HCEC 1CT (cell line): ENCODE results near the gene NTM.

Experiments used
- DNase-seq: peaks from one replicate; pipeline ENCODE4 v3.0.0-alpha.2; 2017

Gene NTM

GRCh38 chr11:131845255-131845654, 474.8 kb downstream of the NTM start:
- no peak for DNase-seq

DNA sequence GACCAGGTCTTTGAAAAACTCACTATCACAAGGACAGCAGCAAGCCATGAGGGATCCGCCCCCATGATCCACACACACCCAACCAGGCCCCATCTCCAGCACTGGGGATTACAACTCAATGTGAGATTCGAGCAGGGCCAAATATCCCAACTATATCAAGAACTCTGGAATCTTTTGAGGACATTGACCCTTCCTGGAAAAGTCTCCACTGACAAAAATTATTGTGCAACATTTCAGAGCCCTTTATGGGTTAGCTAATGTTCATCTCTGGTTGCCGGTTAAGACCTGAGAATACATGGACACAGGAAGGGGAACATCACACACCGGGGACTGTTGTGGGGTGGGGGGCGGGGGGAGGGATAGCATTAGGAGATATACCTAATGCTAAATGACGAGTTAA, 479.1 kb downstream of the NTM start:
- DNase-seq, result no peak

- no peak for DNase-seq
Observed at GRCh38 chr11:131850507-131850906, 480.1 kb downstream of the NTM start.

- no peak for DNase-seq
Observed at GRCh38 chr11:131851964-131852755, 481.7 kb downstream of the NTM start.

GRCh38 chr11:131852757-131853156, 482.3 kb downstream of the NTM start:
- no peak for DNase-seq

GRCh38 chr11:131854391-131854790, 484.0 kb downstream of the NTM start:
- DNase-seq, result no peak

- DNase-seq, result no peak
Observed at GRCh38 chr11:131855320-131855719, 484.9 kb downstream of the NTM start.

- no peak for DNase-seq
Observed at GRCh38 chr11:131857246-131857645, 486.8 kb downstream of the NTM start.

DNA sequence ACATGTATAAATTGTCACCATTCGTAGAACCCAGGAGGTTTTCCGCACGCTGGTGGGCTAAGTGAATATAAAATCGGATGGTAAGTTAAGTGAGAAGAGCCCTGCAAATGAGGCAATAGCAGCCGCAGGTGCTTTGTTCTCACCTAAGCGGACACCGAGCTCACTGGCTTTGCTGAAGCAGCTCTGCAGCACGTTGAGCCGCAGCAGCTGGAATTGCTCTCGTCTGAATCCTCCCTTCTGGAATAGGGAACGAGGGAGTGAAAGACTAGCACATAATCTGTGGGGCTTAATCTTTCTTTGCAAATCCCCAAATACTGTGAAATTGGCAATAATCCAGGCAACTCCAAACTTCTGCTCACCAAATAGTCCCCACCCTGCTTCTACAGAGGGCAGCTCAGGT, 488.1 kb downstream of the NTM start:
- no peak for DNase-seq

DNA sequence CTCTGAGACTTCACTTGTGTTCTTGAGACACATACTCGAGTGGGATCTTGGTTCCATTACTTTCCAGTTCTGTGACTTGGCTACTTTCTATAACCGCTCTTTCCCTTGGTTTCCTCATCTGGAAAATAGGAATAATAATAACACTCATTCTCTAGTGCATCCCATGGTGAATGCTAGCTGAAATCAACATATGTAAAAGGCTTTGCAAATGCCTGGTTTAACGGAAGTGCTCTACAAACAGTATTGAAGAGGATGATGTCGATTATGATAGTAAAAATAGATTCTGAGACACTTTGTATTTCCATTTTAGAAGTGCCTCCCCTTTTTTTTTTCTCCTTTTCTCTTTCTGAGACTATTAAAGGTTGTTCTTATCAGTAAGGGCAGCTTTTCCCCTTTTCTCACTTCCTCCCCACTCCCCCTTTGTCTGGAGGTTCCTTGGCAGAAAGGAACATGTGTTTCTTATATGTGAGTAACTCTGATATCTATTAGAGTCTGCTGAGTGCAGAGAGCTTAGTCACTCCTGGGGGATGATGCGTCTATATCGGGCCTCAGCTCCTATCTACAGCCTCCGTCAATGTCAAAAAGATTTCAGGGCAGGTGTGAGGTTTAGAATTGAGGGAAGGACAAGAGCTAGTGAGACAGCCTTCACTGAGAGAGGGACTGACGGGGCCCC, 489.3 kb downstream of the NTM start:
- peak; percentile 37 for DNase-seq

GRCh38 chr11:131864228-131864627, 493.8 kb downstream of the NTM start:
- no peak for DNase-seq

DNA sequence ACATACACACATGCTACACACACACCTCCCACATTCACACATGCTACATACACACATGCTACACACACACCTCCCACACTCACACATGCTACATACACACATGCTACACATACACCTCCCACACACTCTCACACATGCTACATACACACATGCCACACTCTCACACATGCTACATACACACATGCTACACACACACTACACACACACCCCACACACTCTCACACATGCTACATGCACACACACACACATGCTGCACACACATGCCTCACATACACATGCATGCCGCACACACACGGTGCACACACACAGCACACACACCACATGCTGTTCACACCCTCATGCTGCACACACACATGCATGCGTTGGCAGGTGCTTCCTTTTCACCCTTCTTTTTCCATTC, 495.4 kb downstream of the NTM start:
- no peak for DNase-seq

DNA sequence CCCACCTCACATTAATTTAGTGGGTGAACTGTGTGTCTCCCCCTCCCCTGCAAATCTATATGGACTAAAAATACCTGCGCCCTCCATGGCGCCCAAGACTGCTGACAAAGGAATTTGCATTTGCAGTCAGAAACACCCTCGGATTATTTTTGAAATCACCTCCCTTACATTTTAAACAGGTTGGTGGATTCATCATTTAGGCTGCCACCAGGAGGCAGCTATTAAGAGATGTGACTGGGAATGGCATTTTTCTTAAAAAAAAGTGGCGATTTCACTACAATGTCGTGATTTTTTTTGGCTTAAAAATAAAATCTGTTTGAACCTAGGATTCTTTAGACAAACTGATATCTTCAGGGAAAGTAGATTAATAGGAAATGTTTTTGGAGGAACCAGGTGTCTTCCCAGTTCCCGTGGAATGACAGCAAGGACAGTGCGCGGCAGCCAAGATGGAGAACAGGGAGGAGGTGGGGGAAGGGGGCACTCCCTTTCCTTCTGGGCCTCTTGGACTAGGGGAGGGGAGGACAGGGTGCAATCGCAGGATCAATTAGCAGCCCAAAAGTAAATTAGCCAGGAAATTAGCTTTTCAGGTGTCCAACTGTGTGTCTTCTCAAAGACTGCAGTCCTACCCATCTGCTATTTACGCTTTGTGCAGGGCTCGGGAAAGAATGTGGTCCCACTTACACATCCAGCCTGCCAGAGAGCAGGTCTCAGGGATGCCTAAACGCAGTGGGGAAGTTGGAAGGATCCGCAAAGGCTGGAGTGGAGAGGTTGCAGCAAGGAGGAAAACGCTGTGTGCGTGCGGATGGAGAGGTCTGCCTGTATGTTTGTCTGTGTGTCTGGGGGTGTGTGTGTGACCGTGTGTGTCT, 496.4 kb downstream of the NTM start:
- DNase-seq, result no peak

DNA sequence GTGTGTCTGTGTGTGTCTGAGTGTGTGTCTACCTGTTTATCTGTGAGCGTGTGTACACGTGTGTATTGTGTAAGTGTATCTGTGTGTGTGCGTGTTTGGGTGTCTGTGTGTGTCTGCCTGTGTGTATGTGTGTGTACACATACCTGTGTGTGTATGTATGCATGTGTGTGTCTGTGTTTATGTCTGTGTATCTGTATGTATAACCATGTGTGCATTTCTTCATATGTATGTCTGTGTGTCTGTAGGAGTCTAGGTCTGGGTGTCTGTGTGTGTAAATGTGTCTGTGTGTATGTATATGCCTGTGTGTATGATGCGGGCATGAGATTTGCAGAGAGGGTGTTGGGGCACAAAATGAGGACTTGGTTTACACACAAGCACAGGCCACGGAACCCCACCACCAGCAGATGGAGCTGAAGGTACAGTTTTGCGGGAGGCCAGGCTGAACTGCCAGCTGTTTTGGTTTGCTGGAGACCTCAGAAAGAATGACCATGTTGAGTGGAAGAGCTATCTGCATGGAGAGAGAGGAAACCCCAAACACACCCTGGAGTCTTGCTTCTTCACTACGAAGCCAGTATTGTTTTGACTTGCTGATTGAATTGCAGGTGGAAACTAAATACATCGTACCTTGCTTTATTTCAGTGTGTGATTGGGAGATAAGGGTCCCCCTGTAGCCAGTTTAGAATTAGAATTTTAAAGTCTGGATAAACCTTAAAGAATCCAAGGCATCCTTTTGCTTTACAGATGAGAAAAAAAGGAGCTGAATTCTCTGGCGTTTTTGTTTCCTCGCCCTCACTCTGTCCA, 497.2 kb downstream of the NTM start:
- peak; percentile 77 for DNase-seq

DNA sequence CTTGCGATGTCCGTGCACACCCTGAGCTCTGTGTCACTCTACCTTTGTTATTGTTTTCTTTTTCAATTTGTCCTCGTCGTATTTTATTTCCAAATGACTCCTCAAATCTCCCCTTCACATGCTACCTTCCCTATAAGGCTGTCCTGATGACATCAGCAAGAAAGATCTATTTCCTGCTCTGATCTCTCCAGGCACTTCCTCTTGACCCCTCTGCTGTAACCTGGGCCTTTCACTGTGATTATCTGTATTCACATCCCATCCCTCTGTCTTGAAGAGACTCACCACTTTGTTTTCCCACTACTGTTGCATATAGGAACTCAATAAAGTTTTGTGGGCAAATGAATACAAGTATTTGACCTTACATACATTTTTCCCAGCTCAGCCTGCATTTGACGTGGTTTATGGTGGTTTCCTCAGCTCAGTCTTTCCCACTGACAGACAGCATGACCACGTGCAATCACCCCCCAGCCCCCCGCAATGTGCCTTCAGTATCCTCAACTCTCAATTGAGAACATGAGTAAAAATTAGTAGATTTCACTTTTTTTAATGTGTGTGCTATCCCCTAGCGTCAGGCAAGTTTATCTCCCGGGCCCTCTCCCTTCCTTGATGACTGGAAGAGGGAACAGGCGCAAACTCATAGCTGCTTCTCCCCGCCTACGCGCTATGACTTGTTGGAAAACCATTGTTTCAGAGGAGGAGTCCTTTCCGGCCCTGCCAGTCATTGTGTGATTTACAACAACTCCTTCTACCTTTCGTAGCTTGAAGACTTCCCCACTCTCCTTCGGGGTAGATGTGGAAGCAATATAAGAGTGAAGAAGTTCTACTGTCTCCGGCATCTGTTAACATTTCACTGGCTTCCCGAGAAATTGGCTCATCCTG, 498.5 kb downstream of the NTM start:
- DNase-seq, result no peak

DNA sequence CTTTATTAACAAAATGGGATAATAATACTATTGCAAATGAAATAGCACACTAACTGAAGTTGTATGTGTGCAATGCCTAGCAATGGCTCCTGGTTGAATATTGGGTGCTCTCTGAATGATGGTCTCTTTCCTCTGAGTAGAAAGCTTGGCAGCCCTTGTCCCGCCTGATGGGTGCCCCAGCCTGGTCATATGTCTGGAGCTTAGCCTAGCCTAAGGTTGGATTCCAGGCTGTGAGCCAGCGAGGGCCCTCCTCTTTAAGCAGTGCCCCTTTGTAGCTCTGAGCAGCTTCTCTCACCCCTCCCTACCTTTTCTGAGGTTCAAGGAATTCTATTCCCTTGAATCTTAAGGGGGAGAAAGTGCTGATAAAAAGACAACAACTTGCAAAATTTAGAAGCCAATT, 499.9 kb downstream of the NTM start:
- DNase-seq, result no peak

GRCh38 chr11:131871006-131871405, 500.6 kb downstream of the NTM start:
- DNase-seq, result no peak

DNA sequence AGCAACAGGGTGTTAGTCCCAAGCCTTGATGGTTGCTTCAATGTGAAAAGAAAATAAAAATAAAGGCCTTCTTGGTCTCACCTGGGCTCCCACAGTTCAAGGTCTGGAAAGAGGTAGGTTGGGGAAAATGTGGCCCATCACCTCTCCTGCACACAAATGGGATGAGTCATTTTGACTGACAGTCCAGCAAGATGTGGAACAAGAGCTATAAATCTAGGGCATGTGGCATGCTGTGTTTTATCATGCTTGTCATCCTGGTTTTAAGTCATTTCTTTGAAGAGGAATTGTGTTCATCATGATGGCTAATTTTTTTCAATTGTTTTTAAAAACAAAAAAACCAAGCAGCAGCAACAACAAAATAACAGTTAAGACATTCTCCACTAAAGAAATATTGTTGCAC, 503.7 kb downstream of the NTM start:
- no peak for DNase-seq

- DNase-seq, result no peak
Observed at GRCh38 chr11:131875611-131876010, 505.2 kb downstream of the NTM start.

GRCh38 chr11:131877246-131877942, 507.0 kb downstream of the NTM start:
- no peak for DNase-seq

- DNase-seq, result no peak
Observed at GRCh38 chr11:131880316-131880715, 509.9 kb downstream of the NTM start.
